RKO (cell line): ENCODE results near the gene EVI5.

ENCODE experiments used
- DNase-seq: peaks from one replicate; pipeline ENCODE4 v3.0.0-alpha.2; 2016; ENCODE audit warnings: low spot score

Gene EVI5

DNA sequence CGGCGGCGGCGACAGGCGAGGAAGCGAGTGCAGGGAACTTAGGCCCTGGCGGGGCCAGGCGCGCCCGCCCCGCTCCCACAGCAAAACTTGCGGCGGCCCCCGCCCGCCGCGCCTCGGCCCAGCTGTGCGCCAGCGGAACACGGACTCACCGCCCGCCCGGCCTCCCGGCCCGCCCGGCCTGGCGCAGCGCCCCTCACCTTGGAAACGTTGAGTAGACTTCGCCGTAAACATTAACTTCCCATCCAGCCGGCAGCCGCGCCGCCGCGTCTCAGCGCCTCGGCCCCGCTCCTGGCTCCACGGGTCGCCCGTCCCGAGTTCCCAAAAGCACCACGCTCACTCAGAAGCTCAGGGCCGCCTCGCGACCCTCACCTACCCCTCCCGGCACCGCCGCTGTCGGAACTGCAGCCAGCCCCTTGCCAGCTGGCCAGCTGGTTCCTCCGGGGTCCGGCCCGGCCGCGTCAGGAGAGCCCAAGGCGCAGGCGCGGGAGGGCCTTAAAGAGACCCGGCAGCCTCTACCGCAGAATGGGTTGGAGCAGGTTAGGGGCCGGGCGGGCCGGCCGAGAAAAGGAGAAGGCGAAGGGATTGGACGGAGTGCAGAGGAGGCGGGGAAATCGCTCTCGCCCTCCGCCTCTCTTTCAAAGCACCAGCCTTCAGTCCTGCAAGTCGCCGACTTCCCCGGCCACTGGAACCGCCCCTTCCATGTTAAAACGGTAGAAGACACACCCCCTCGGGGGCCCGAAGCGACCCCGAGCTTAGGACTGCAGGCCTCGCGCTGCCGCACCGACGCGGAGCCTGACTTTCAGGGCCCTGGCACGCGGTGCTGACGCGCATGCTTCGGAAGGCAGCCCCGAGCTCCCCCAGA lies at the start of gene EVI5:
TSS of gene EVI5 (minus strand) at position 470 of the 862 bp plus-strand sequence. CDS start 48,562 bp downstream, outside the sequence.
- DNase-seq = peak; percentile 96

DNA sequence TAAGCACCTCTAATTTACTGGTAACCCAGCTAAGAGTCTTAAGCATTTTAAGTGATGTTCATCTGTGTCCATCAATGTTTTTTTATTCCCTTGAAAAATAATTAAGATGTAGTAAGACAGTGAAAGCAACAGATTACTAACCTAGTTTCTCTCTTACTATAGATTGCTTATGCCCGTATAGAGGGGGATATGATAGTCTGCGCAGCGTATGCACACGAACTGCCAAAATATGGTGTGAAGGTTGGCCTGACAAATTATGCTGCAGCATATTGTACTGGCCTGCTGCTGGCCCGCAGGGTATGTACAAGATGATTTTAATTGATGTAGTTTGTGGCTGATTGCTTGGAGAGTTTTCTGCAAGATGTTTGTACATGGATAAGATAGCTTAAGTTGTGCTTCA lies 49.7 kb upstream of the EVI5 start:
- no peak for DNase-seq

DNA sequence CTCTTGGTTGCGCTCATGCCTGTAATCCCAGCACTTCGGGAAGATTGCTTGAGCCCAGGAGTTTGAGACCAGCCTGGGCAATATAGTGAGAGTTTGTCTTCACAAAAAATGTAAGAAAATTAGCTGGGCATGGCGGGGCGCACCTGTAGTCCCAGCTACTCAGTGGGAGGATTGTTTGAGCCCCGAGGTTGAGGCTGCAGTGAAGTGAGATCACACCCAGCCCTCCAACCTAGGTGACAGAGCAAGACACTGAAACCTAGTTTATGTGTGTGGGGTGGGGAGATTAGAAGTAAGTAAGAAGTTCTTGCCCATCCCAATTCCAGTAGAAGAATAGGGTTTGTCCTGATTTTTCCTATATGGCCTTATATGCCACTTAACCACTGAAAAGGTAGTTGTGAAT lies 48.9 kb upstream of the EVI5 start:
- no peak for DNase-seq

DNA sequence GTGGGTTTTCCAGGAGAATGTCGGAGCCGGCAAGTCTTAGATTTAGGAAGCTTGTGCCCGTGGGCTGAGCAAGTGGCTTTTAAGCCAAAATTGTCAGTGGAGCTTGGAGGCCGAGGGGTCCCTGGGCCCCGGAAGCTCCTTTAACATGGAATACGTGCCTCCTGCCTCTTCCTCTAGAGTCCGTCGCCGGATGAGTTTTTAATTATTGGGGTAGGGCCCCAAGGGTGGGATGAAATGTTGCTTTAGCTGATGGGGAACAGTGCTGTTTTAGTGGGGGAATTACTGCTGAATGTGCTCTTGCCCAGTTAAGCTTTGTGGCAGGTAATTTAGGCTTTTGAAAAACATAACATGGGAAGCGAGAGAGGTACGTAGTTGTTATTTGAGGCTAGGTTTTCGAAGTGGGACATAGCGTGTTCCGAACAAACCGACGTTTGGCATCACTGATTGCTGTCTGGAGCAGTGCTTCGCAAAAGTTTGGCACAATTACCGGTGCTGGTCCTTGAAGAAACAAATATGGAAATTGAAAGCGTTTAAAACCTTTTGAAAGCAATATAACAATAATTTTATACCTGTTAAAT lies 47.7 kb upstream of the EVI5 start:
- DNase-seq = no peak

DNA sequence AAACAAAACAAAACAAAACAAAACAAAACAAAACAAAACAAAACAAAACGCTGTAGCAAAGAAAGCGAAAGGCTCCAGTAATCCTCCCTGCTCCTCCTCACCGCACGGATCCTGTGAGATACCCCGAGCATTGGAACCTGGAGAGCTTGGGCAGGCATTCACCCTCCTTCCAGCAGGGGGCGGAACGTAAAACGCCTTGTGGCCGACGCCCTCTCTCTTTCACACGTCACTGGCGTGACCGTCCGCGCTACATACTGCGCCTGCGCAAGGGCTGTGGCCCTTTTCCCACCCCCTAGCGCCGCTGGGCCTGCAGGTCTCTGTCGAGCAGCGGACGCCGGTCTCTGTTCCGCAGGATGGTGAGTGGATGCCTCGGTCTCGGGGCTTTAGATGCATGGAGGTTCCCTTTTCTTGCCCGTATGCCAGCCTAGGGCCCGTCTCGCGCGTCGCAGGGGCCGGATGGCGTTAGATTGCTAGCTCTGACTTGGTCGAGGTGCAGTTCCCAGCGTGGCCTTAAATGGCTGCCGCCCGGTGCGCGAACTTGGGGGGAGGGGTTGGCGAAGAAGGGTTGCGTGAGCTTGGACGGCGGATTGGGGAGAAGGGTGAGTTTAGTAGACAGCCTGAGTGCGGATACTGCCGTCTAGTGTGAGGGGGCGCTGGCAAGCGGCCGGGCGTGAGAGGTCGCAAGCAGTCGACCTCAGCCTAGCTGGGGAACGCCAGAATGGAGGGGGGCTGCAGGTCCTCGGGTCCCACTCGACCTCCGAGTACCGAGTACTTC lies 47.0 kb upstream of the EVI5 start, which contains the start of gene RPL5:
TSS of gene RPL5 (plus strand) at position 279 of the 775 bp plus-strand sequence. CDS start at position 354, 75 bp downstream.
- DNase-seq = peak; percentile 97

DNA sequence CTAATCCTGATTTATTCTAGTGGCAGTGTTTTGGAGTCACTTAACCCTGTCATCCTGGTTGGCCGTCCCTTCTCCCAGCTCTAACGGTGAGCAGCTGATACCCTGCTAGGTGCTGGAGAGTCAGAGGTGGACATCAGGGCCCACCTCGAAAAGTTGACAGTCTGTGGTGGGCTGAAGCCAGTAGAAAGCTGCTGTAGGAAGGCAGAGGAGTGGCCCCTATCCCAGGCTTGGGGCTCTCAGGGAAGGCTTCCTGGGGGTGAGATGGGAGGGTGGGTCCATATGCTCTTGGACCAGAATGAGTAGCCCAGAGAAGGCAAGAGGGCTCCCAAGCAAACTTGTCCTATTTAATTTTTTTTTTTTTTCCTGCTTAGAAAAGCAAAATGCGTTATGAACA lies 46.5 kb upstream of the EVI5 start:
- no peak for DNase-seq

DNA sequence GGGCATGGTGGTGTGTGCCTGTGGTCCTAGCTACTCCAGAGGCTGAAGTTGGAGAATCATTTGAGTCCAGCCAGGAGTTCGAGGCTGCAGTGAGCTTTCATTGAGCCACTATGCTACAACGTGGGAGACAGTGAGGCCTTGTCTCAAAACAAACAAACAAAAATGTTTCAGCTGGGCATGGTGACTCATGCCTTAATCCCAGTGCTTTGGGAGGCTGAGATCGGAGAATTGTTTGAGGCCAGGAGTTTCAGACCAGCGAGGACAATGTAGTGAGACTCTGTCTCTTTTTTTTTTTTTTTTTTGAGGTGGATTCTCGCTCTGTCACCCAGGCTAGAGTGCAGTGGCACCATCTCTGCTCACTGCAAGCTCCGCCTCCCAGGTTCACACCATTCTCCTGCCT lies 41.9 kb upstream of the EVI5 start:
- no peak for DNase-seq

DNA sequence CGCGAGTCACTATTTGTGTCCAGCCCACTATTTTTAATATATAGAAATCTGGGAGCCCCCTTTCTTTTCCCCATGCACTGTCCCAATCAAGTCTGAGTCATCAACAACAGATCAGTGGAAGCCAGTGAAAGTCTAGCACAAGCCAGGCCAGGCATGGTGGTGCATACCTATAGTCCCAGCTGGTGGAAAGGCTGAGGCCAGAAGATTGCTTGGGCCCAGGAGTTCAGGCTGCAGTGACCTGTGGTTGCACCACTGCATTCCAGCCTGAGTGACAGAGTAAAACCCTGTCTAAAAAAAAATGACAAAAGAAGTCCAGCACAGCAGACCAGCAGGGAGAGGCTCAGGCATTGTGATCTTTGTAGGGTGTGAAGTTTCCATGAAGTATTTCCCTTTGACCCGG lies 38.0 kb upstream of the EVI5 start:
- no peak for DNase-seq

DNA sequence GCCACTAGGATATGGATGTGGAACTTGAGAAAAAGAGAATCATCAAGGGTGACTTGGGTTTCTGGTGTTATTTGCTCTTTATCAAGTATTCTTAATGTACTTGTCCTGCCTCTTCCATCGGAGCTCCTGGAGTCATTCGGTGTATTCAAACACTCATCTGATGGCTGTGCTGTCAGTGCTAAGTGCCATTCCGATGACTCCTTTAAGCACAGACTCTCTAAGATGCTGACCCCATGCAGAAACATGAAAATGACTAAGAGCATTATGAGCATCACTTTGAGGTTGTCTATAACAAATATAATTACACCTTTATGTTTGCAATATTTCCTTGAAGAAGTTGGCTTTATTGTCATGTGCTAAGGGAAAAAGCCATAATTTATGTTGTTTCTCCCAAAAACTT lies 35.6 kb upstream of the EVI5 start:
- peak; percentile 44 for DNase-seq

DNA sequence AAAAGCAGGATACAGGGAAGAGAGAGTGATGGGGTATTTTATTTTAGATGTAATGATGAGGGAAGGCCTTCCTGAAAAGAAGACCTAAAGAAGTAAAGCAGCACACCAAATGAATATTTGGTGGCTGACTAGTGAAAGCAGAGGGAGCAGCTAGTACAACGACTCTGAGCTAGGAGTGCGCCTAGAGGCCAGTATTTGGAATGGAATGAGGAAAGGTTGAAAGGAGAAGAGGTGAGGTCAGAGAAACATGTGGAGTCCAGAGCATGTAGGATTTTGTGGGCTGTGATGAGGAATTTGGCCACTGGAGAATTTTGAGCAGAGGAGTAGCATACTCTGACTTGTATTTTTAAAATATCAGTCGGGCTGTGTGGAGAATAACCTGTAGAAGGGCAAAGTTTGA lies 35.1 kb upstream of the EVI5 start:
- no peak for DNase-seq

DNA sequence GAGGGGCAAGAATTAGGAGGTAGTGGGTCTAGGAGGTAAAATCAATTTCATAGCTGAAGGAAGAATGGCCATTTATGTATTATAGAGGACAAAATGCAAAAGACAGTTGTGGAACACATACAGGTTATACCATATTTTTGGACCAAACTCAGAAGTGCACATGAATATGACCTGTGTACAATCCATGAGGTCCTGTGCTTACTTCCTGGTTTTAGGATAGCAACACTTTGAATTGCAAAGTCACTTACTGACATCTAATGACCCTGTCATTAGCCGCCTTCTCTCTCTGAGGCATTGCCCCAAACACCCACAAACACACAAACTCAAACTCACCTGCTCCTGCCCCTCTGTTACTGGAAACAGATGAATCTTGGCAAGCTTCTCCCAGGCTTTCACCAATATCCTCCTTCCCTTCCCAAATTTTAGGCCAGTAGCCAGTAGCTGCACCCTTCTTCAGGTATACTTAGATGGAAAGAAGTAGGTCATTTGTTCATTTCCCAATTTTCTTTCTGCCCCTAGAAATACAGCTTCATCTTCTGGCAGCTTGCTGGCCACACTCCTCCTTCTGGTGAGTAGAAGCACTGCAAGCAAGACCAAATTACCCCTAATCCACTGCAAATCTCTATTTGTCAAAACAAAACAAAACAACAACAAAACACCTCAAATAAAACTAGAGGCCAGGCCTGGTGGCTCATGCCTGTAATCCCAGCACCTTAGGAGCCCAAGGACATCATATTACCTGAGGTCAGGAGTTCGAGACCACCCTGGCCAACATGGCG lies 33.3 kb upstream of the EVI5 start:
- peak; percentile 62 for DNase-seq

DNA sequence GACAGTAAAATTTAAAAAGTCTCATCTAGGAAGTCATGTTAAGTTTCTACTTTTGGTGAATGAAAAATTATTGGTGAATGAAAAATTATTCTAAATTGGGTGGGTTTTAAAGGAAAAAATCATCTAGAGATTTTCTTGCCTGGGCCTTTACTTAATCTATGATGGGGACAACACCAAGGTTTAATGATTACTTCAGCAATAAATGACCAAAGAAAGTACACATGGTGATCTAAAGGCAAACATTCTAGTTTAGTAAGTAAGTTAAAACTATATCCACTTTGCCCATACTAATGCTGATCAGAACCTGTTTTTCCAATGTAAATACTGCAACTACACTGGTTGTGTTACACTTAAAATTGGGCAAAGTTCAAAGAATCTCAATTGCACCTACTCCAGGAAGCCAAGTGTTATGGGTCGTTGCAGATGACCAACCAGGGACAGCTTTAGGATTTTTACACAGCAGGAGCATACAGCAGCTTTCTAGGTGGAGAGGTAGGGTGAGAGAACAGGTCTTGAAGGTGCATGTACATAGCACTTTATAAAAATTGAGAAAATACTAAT lies 32.3 kb upstream of the EVI5 start:
- no peak for DNase-seq

DNA sequence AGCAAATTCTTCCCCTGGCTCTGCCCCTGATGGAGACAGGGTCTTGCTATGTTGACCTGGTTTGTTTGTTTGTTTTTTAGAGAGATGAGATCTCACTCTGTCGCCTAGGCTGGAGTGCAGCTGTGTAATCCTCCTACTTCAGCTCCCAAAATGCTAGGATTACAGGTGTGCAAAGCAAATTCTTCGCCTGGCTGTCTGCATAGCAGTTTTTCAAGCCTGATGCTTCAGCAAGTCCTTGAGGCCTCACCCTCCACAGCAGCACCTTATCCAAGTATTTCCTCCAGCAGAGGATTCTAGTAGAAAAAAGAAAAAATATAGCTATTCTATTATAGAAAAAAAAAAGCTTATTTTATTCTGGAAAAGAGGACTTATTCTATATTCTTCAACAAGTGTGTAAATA lies 31.8 kb upstream of the EVI5 start:
- no peak for DNase-seq

DNA sequence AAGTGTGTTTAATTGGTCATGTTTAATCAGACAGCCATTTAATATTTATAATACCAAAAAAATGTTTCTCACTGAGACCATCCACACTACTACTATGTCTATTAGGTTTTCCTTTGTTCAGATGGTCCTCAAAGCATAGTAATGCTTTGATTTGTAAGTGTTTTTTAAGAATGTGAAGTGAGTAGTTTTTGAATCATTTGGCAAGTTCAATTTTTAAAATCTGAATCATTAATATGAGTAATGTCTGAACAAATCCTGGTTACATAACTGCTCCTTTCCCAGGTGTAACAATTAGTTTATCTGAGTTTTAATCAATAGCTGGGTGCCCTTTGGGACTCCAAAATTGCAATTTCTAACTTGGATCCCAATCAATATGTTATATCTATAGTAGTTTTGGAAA lies 23.5 kb upstream of the EVI5 start:
- DNase-seq = peak; percentile 70

DNA sequence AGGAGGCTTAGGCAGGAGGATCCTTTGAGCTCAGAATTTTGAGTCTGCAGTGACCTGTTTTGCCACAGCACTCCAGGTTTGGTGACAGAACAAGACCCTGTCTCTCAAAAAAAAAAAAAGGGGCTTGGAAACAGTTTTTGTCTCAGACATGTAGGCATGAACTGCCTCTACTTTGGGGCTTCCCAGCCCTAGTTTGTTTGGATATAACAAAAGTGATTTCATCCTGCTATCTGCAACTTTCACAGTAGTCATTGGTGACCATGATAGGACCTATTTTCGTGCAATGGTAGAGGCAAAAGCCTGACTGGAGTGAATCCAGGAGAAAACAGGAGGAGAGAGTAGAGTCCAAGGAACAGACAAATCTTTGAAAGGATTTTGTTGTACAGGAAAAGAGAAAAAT lies 20.3 kb upstream of the EVI5 start:
- no peak for DNase-seq

DNA sequence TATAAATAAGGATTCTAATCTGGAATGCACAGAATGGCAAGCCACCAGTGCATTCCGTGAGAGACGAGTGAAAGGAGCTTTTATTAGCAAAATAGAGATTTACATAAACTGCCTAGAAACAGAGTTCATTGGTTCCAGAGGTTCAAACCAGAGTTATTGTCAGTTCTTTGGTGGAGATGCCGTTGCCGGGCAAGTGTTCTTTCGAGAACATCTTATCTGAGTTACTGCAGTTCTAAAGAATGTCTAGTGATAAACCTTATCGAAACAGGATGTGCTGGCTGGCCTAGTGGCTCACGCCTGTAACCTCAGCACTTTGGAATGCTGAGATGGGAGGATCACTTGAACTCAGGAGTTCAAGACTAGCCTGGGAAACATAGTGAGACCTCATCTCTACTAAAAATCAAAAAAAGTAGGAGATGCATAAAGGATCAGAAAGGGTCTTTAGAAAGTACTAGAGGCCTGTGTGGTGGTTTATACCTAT lies 19.9 kb upstream of the EVI5 start:
- DNase-seq = peak; percentile 69

DNA sequence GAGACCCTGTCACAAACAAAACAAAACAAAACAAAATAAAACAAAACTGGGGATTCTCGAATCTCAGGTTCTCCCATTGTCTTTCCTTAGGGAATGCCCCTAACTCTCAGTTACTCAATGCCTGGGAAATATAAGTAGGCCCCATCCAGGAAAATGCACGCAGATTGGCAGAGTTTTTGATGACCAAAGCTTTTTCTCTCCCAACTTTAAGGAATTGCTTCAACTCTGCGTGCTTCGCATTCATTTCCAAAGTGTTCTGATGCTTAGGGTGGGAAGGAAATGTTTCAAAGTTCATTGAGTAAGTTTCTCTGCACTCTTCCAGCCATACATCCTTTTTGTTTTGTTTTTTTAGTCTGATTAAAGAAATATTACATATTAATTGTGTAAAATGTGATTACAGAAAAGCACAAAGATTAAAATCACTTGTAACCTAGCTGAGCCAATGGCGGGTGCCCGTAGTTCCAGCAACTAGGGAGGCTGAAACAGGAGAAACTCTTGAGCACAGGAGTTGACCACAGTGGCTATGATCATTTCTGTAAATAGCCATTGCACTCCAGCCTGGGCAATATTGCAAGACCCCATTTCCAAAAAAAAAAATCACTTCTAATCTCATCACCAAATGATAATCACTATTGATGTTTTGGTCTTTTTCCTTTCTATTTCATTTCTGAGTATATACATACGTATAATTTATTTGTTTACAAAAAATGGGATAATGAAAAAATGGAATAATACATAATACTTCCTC lies 18.4 kb upstream of the EVI5 start:
- DNase-seq = no peak

DNA sequence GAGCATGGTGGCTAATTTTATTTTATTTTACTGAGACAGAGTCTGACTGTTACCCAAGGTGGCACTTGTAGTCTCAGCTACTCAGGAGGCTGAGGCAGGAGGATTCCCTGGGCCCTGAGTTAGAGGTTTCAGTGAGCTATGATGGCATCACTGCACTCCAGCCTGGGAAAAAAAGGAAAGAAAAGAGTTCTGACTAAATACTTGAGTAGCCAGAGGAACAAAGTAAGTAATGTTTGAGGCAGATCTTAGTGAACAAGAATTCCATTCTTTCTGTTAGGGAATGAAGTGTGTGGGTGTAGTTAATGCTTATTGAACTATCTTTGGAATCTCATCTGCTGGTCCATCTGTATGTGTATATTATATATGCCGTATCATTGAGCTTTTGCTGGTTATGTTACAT lies 13.1 kb upstream of the EVI5 start:
- DNase-seq = no peak

DNA sequence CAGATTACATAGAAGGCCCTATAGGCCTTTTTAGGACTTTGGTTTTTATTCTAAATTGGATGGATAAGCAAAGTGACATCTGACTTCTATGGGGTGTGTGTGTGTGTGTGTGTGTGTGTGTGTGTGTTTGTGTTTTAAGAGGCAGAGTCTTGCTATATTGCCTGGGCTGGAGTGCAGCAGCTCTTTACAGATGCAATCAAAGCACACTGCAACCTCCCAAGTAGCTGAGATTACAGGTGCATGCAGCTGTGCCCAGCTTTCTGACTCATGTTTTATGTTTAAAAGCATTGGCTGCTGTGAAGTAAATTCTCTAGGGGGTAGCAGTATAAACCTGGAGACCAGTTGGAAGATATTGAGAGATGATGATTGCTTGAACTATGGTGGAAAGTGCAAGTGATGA lies 12.4 kb upstream of the EVI5 start:
- DNase-seq = no peak

DNA sequence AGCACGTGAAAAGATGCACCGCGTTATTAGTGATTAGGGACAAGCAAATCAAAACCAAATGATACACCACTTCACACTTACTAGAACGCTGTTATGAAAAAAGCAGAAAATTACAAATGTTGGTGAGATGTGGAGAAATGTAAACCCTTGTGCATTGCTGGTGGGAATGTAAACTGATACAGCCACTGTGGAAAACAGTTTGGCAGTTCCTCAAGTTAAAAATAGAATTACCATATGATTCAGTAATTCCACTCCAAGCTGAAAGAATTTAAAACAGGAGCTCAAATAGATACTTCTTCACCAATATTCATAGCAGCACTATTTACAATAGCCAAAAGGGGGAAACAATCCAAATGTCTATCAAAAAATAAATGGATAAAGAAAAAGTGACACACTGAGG lies 10.3 kb upstream of the EVI5 start:
- no peak for DNase-seq

DNA sequence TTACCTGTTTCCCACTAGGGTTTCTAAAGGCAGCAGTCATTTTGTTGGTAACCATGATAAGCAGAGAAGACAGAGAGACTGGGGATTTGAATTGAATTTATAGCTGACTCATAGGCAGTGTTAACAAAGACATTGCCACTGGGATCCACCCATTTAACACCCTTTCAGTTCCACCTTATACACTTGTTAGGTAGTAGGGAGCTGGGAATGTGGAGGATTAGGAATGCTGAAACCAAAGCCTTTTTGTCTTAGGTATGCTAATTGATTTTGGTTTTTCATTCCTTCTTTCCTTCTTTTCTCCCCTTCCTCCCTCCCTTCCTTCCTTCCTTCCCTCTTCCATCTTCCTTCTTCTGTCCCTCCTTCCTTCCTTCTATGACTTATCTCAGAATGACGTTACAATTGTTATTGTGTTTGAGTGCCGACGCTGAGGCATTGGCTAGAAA lies 7.5 kb upstream of the EVI5 start:
- no peak for DNase-seq
